GM21526 (cell line): ENCODE measurements around the gene ARPP21.
"Not testable (repeated sequence)": the region's sequence is repeated elsewhere in the genome, so short reads cannot be mapped to it uniquely, and the experiment has no call there.

ENCODE experiments used
- ATAC-seq: cut with Tn5 transposase; IDR thresholded peaks from one replicate; pipeline ENCODE4 v1.9.1; 2021; ENCODE audit warnings: moderate library complexity; ENCODE audit not compliant: unreplicated experiment, low FRiP score

ARPP21 gene

GRCh38 chr3:35776346-35776745, 137.0 kb downstream of the ARPP21 start:
- no peak for ATAC-seq

GRCh38 chr3:35777065-35777464, 137.7 kb downstream of the ARPP21 start:
- ATAC-seq, result no peak

- ATAC-seq, result no peak
Measured at GRCh38 chr3:35777563-35778554, 138.5 kb downstream of the ARPP21 start.

GRCh38 chr3:35779611-35780010, 140.3 kb downstream of the ARPP21 start:
- ATAC-seq, result no peak

GRCh38 chr3:35780800-35781199, 141.5 kb downstream of the ARPP21 start:
- no peak for ATAC-seq

- no peak for ATAC-seq
Measured at GRCh38 chr3:35781558-35781957, 142.2 kb downstream of the ARPP21 start.

GRCh38 chr3:35782355-35782754, 143.0 kb downstream of the ARPP21 start:
- no peak for ATAC-seq

- no peak for ATAC-seq
Measured at GRCh38 chr3:35784169-35784568, 144.8 kb downstream of the ARPP21 start.

- ATAC-seq, result no peak
Measured at GRCh38 chr3:35785234-35785888, 146.0 kb downstream of the ARPP21 start.

GRCh38 chr3:35787936-35788335, 148.6 kb downstream of the ARPP21 start:
- ATAC-seq, result no peak

- no peak for ATAC-seq
Measured at GRCh38 chr3:35789042-35789831, 149.9 kb downstream of the ARPP21 start.

GRCh38 chr3:35790764-35791163, 151.4 kb downstream of the ARPP21 start:
- no peak for ATAC-seq

GRCh38 chr3:35793667-35794066, 154.3 kb downstream of the ARPP21 start:
- ATAC-seq, result no peak

GRCh38 chr3:35800960-35801459, 161.7 kb downstream of the ARPP21 start:
- ATAC-seq, result no peak

GRCh38 chr3:35814531-35814930, 175.2 kb downstream of the ARPP21 start:
- no peak for ATAC-seq

GRCh38 chr3:35815796-35816195, 176.5 kb downstream of the ARPP21 start:
- ATAC-seq, result not testable (repeated sequence)

- ATAC-seq, result no peak
Measured at GRCh38 chr3:35817216-35817615, 177.9 kb downstream of the ARPP21 start.

GRCh38 chr3:35832140-35832571, 192.8 kb downstream of the ARPP21 start:
- ATAC-seq, result no peak
